Measurements from ENCODE around the gene VPS13A.
"Not testable (repeated sequence)": the region's sequence is repeated elsewhere in the genome, so short reads cannot be mapped to it uniquely, and the experiment has no call there.

The VPS13A gene

DNA sequence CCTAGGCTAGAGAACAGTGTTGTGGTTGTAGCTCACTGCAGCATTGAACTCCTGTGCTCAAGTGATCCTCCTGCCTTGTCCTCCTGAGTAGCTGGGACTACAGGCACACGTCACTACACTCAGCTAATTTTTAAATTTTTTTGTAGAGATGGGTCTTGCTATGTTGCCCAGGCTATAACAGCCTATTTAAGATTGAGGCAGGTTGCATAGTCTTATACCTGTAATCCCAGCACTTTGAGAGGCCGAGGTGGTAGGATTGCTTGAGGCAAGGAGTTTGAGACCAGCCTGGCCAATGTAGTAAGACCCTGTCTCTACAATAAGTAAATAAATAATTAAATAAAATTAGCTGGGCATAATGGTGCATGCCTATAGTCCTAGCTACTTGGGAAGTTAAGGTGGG lies 79.9 kb downstream of the VPS13A start:
- no peaks in the 10 kb centered on the region for H3K27me3 ChIP-seq (ENCODE audit: insufficient read depth, low read length)
- 91% methylated on average over 2 of the region's 2 CpGs for whole genome bisulfite sequencing
- H3K4me3 ChIP-seq (ENCODE audit: low read length): no peak overlapping the region
- H3K9me3 ChIP-seq (ENCODE audit: insufficient read depth, low read depth, low read length): no peaks in the 10 kb centered on the region
- H3K36me3 ChIP-seq (ENCODE audit: insufficient read depth, low read length): peaks cover 18% of the 10 kb centered on the region; the same call in 1 of the 2 replicates
- no peak overlapping the region for H3K27ac ChIP-seq (ENCODE audit: low read depth, low read length)
- no peak overlapping the region for H3K9ac ChIP-seq (ENCODE audit: low read depth, low read length)
- peaks cover 13% of the 10 kb centered on the region for H3K4me1 ChIP-seq (ENCODE audit: insufficient read depth, low read length)

DNA sequence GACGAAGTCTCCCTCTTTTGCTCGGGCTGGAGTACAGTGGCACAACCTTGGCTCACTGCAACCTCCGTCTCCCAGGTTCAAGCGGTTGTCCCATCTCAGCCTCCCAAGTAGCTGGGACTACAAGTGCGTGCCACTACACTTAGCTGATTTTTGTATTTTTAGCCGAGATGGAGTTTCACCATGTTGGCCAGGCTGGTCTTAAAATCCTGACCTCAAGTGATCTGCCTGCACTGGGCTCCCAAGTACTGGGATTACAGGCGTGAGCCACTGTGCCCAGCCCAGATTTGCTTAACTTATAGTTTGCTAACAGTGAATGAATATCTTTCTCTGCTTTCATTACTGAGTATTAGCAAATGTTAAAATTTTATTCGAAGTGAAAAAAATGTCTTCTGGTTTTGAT lies 84.3 kb downstream of the VPS13A start:
- no peak overlapping the region for H3K4me3 ChIP-seq (ENCODE audit: low read length)
- H3K27me3 ChIP-seq (ENCODE audit: insufficient read depth, low read length): no peaks in the 10 kb centered on the region
- 96% methylated on average over 7 of the region's 8 CpGs for WGBS
- no peaks in the 10 kb centered on the region for H3K9me3 ChIP-seq (ENCODE audit: insufficient read depth, low read depth, low read length)
- H3K36me3 ChIP-seq (ENCODE audit: insufficient read depth, low read length): peaks cover 15% of the 10 kb centered on the region; the same call in 1 of the 2 replicates
- no peak overlapping the region for H3K9ac ChIP-seq (ENCODE audit: low read depth, low read length)
- no peak overlapping the region for H3K27ac ChIP-seq (ENCODE audit: low read depth, low read length)
- H3K4me1 ChIP-seq (ENCODE audit: insufficient read depth, low read length): no peaks in the 10 kb centered on the region

DNA sequence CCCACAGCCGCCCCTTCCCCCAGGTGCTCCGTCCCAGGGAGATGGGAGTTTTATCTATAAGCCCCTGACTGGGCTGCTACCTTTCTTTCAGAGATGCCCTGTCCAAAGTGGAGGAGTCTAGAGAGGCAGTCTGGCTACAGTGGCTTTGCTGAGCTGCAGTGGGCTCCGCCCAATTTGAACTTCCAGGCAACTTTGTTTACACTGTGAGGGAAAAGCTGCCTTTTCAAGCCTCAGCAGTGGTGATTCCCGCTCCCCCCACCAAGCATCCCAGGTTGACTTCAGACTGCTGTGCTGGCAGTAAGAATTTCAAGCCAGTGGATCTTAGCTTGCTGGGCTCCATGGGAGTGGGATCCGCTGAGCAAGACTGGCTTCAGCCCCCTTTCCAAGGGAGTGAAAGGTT lies 90.4 kb downstream of the VPS13A start:
- 91% methylated on average over 5 of the region's 5 CpGs for WGBS
- not testable (repeated sequence) for H3K4me3 ChIP-seq (ENCODE audit: low read length); H3K4me1 ChIP-seq (ENCODE audit: insufficient read depth, low read length); H3K27ac ChIP-seq (ENCODE audit: low read depth, low read length); H3K27me3 ChIP-seq (ENCODE audit: insufficient read depth, low read length); H3K9ac ChIP-seq (ENCODE audit: low read depth, low read length); H3K36me3 ChIP-seq (ENCODE audit: insufficient read depth, low read length); H3K9me3 ChIP-seq (ENCODE audit: insufficient read depth, low read depth, low read length)

DNA sequence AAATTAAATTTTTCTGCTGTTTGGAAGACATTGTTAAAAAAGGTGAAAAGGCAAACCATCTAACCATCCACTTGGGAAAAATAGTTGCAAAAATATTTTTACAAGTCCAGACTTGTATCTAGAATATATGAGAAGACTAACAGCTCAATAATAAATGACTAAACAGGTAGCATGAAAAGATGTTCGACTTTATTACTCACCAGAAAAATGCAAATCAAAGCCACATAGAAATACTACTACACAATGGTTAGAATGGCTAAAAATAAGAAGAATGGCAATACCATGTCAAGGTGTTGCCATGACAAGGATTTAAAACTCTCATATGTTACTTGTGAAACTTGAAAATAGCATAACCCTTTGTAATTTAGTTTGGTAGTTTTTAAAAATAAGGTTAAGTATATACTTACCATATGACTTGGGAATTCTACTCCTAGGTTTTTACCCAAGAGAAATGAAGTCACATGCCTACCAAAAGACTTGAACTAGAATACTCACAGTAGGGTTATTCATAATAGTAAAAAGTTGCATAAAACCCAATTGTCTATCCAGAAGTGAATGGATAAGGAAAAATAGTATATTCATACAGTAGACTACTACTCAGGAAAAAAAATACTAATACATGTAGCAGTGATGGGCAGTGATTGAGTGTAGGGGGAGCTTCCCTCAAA lies 93.8 kb downstream of the VPS13A start:
- Histone ChIP-seq H3K36me3 (ENCODE audit: insufficient read depth, low read length) (peaks cover under 1% of the 10 kb centered on the region; the same call in 1 of the 2 replicates), H3K9me3 (ENCODE audit: insufficient read depth, low read depth, low read length) (no peaks in the 10 kb centered on the region), H3K27ac (ENCODE audit: low read depth, low read length) (no peak overlapping the region), H3K4me3 (ENCODE audit: low read length) (no peak overlapping the region), H3K4me1 (ENCODE audit: insufficient read depth, low read length) (peaks cover 24% of the 10 kb centered on the region), H3K27me3 (ENCODE audit: insufficient read depth, low read length) (no peaks in the 10 kb centered on the region), H3K9ac (ENCODE audit: low read depth, low read length) (no peak overlapping the region)
- WGBS: no CpG with 5 or more reads among the region's 1 CpG

DNA sequence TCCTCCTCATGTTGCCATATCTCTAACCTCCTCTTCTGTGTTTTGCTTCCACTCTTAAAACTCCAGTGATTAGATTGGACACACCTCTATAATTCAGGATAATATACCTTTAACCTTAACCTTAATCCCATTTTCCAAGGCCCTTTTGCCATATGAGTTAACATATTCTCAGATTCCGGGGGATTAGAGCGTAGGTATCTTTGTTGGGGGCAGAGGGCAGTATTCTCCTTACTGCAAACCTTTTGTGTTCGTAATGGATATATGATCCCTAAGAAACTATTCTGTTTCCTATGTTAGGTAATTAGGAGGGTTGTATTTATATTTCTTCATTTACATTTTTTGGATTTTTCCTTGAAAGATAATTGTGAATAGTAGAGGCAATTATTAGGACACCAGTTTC lies 99.5 kb downstream of the VPS13A start:
- Histone ChIP-seq H3K4me3 (ENCODE audit: low read length) (no peak overlapping the region), H3K36me3 (ENCODE audit: insufficient read depth, low read length) (peaks cover 16% of the 10 kb centered on the region), H3K9me3 (ENCODE audit: insufficient read depth, low read depth, low read length) (no peaks in the 10 kb centered on the region), H3K27me3 (ENCODE audit: insufficient read depth, low read length) (no peaks in the 10 kb centered on the region), H3K4me1 (ENCODE audit: insufficient read depth, low read length) (peaks cover 24% of the 10 kb centered on the region), H3K27ac (ENCODE audit: low read depth, low read length) (no peak overlapping the region), H3K9ac (ENCODE audit: low read depth, low read length) (no peak overlapping the region)
- 80% methylated on average over 3 of the region's 3 CpGs for WGBS

DNA sequence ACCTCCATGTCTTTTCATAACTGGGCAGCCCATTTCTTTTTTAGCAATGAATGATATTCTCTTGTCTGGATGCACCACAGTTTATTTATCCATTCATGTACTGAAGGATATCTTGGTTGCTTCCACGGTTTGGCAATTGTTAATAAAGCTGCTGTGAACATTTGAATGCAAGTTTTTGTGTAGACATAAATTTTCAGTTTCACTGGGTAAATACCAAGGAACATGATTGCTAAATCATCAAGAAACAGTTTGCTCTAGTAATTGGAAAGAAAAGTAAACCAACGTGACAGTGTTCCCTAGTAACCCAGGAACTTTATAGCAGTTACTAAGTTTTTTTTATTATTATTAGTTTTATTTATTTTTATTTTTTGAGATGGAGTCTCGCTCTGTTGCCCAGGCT lies 100.4 kb downstream of the VPS13A start:
- Histone ChIP-seq H3K4me3 (ENCODE audit: low read length) (no peak overlapping the region), H3K27ac (ENCODE audit: low read depth, low read length) (no peak overlapping the region), H3K36me3 (ENCODE audit: insufficient read depth, low read length) (peaks cover 25% of the 10 kb centered on the region), H3K27me3 (ENCODE audit: insufficient read depth, low read length) (no peaks in the 10 kb centered on the region), H3K4me1 (ENCODE audit: insufficient read depth, low read length) (peaks cover 17% of the 10 kb centered on the region), H3K9me3 (ENCODE audit: insufficient read depth, low read depth, low read length) (no peaks in the 10 kb centered on the region), H3K9ac (ENCODE audit: low read depth, low read length) (no peak overlapping the region)
- 100% methylated on average over 1 of the region's 3 CpGs for WGBS

DNA sequence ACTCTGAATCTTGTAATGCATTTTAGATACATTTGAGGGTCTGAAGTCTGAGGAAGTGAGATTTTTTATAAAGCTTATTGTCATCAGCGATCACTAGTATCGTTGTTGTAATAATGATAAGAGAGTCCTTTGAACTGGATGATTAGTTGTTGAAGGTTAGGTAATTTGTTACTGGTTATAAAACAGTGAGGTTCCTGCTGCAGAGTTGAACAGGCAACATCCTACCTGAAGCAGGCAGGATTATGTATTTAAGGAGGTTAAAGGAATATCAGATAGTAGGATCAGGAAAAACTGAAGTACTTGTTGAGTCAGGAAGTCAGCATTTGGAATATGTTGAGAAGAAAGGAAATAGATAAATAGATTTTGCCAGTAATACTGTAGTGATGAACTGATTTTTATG lies 106.7 kb downstream of the VPS13A start:
- H3K27ac ChIP-seq (ENCODE audit: low read depth, low read length): no peak overlapping the region
- H3K9me3 ChIP-seq (ENCODE audit: insufficient read depth, low read depth, low read length): no peaks in the 10 kb centered on the region; the same call in 1 of the 2 replicates
- H3K27me3 ChIP-seq (ENCODE audit: insufficient read depth, low read length): no peaks in the 10 kb centered on the region
- H3K4me1 ChIP-seq (ENCODE audit: insufficient read depth, low read length): no peaks in the 10 kb centered on the region
- peaks cover 49% of the 10 kb centered on the region for H3K36me3 ChIP-seq (ENCODE audit: insufficient read depth, low read length)
- WGBS: 94% methylated on average over 2 of the region's 2 CpGs
- H3K9ac ChIP-seq (ENCODE audit: low read depth, low read length): no peak overlapping the region
- H3K4me3 ChIP-seq (ENCODE audit: low read length): no peak overlapping the region

DNA sequence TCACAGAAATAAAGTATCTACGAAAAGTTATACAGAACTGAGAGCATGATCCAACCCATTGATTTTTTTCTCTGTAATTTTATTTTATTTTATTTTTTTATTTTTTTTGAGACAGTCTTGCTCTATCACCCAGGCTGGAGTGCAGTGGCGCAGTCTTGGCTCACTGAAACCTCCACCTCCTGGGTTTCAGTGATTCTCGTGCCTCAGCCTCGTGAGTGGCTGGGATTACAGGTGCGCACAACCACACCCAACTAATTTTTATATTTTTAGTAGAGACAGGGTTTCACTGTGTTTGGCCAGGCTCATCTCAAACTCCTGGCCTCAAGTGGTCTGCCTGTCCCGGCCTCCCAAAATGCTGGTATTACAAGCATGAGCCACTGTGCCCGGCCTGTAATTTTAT lies 107.3 kb downstream of the VPS13A start:
- Histone ChIP-seq H3K4me1 (ENCODE audit: insufficient read depth, low read length) (no peaks in the 10 kb centered on the region), H3K9ac (ENCODE audit: low read depth, low read length) (no peak overlapping the region), H3K27me3 (ENCODE audit: insufficient read depth, low read length) (no peaks in the 10 kb centered on the region), H3K27ac (ENCODE audit: low read depth, low read length) (no peak overlapping the region), H3K9me3 (ENCODE audit: insufficient read depth, low read depth, low read length) (no peaks in the 10 kb centered on the region; the same call in 1 of the 2 replicates), H3K4me3 (ENCODE audit: low read length) (no peak overlapping the region), H3K36me3 (ENCODE audit: insufficient read depth, low read length) (peaks cover 49% of the 10 kb centered on the region)
- over 99% methylated on average over 5 of the region's 7 CpGs for WGBS

DNA sequence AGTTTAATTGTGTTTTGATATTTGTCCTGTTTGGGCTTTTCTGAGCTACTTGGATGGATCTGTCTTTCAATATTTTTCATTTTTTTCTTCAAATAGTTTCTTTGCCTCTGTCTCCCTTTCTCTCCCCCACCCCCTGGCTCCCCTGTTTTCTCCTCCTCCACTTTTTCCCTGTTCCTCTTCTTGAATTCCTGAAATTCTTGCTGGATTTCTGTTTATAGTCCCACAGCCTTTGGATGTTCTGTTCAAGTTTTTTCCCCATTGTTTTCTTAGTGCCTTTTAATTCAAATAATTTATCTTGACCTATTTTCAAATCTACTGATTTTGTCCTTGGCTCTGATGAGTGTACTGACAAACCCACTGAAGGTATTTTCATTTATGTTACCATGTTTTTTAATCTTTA lies 113.0 kb downstream of the VPS13A start:
- H3K27me3 ChIP-seq (ENCODE audit: insufficient read depth, low read length): no peaks in the 10 kb centered on the region

DNA sequence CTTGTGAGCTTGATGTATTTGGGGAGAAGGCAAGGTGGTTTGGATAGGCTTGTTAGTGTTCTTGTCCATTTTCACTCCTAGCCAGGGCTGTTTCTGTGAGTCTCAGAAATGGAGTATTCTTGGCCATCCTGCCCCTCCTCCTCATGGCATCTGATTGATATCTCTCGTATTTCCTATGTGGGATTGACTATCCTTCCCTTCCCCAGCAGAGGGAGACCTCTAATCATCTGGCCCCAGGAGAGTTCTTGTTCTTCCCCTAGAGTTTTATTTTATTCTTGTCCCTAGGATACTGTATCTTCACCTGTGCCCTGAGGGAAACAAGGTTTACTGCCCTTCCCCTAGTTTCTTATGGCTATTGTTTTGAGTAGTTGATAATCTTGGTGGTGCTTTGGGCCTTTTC lies 114.4 kb downstream of the VPS13A start:
- 41% methylated on average over 1 of the region's 1 CpG for WGBS
- H3K4me3 ChIP-seq (ENCODE audit: low read length): no peak overlapping the region
- H3K9ac ChIP-seq (ENCODE audit: low read depth, low read length): no peak overlapping the region
- no peaks in the 10 kb centered on the region; the same call in 1 of the 2 replicates for H3K9me3 ChIP-seq (ENCODE audit: insufficient read depth, low read depth, low read length)
- peaks cover 26% of the 10 kb centered on the region for H3K4me1 ChIP-seq (ENCODE audit: insufficient read depth, low read length)
- H3K36me3 ChIP-seq (ENCODE audit: insufficient read depth, low read length): peaks cover 10% of the 10 kb centered on the region; the same call in 1 of the 2 replicates
- peak overlapping the region; percentile 28 for H3K27ac ChIP-seq (ENCODE audit: low read depth, low read length)
- no peaks in the 10 kb centered on the region for H3K27me3 ChIP-seq (ENCODE audit: insufficient read depth, low read length)

More for the DNA sequence above, 113.0 kb downstream of the VPS13A start:
- no peaks in the 10 kb centered on the region; the same call in 1 of the 2 replicates for H3K9me3 ChIP-seq (ENCODE audit: insufficient read depth, low read depth, low read length)
- H3K4me1 ChIP-seq (ENCODE audit: insufficient read depth, low read length): peaks cover 24% of the 10 kb centered on the region
- no peak overlapping the region for H3K27ac ChIP-seq (ENCODE audit: low read depth, low read length)
- no peak overlapping the region for H3K9ac ChIP-seq (ENCODE audit: low read depth, low read length)
- H3K36me3 ChIP-seq (ENCODE audit: insufficient read depth, low read length): peaks cover 13% of the 10 kb centered on the region; the same call in 1 of the 2 replicates
- H3K4me3 ChIP-seq (ENCODE audit: low read length): no peak overlapping the region

DNA sequence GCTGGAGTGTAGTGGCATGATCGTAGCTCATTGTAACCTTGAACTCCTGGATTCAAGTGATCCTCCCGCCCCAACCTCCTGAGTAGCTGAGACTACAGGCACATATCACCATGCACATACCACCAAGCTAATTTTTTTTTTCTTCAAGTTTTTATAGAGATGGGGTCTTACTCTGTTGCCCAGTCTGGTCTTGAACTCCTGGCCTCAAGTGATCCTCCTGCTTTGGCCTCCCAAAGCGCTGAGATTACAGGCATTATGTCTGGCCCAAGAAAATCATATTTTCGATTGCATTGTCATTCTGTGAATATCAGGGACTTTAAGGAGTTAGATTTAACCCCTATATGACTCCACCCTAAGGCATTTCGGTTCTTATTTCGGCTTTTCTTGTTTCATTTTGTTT lies 116.6 kb downstream of the VPS13A start:
- H3K27me3 ChIP-seq (ENCODE audit: insufficient read depth, low read length): no peaks in the 10 kb centered on the region
- H3K27ac ChIP-seq (ENCODE audit: low read depth, low read length): no peak overlapping the region
- H3K36me3 ChIP-seq (ENCODE audit: insufficient read depth, low read length): peaks cover 3% of the 10 kb centered on the region; the same call in 1 of the 2 replicates
- peaks cover 26% of the 10 kb centered on the region for H3K4me1 ChIP-seq (ENCODE audit: insufficient read depth, low read length)
- H3K9me3 ChIP-seq (ENCODE audit: insufficient read depth, low read depth, low read length): no peaks in the 10 kb centered on the region
- H3K4me3 ChIP-seq (ENCODE audit: low read length): no peak overlapping the region
- H3K9ac ChIP-seq (ENCODE audit: low read depth, low read length): no peak overlapping the region
- 99% methylated on average over 6 of the region's 6 CpGs for WGBS

DNA sequence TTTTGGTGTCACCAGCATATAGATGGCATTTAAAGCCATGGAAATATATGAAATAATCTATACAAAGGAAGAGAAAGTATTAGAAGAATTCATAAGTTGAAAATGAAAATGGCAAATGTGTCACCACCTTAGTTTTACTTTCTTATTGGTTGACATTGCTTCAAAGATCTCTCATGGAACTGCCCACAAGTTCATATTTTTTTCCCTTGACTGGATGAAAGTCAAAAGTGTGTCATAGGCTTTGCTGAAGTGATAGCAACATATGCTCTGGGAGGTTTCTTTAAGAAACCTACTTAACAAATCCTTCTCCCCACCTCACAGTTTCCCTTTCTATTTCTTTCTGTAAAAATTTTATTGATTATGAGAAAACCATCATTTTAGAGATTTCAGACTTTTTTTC lies 127.2 kb downstream of the VPS13A start:
- no peaks in the 10 kb centered on the region for H3K9me3 ChIP-seq (ENCODE audit: insufficient read depth, low read depth, low read length)
- H3K4me3 ChIP-seq (ENCODE audit: low read length): no peak overlapping the region
- H3K36me3 ChIP-seq (ENCODE audit: insufficient read depth, low read length): no peaks in the 10 kb centered on the region
- no peak overlapping the region for H3K27ac ChIP-seq (ENCODE audit: low read depth, low read length)
- H3K4me1 ChIP-seq (ENCODE audit: insufficient read depth, low read length): no peaks in the 10 kb centered on the region
- no peaks in the 10 kb centered on the region for H3K27me3 ChIP-seq (ENCODE audit: insufficient read depth, low read length)
- no peak overlapping the region for H3K9ac ChIP-seq (ENCODE audit: low read depth, low read length)

Data from HUES64 (cell line).